D721Med (cell line): Measurements from ENCODE around the gene UACA.

Source experiments
- DNase-seq: peaks from one replicate; pipeline ENCODE4 v3.0.0; 2011; ENCODE audit warnings: low spot score; ENCODE audit not compliant: insufficient read length
- FAIRE-seq: peaks from 2 replicates; lab custom pipeline; 2011; peaks lifted over from hg19 to GRCh38; lab: Jason Lieb, UNC
- TF ChIP-seq, protein P1 (sequence below): IDR thresholded peaks from 2 replicates; pipeline ENCODE4 v1.5.1; 2012; ENCODE audit warnings: mild to moderate bottlenecking, control low read depth; ENCODE audit not compliant: insufficient read depth; ENCODE audit errors: missing control alignments

UACA gene

DNA sequence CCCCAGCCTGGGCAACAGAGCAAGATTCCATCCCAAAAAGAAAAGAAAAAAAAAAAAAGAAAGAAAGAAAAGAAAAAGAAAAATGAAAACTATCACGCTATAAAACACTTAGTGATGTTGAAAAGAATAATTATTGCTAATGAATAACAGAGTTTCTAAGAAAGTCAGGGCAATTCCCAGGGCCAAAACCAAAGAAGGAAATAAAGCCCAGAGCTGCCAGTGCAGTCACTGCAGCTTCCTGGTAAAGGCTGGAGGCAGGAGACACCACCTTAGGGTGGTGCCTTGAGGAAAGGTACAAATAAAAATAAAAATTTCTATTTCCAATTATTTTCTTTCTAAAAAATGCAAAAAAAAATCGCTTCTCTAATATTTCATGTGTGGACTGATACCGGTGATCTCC lies 19.7 kb upstream of the UACA start:
- DNase-seq (no peak), FAIRE-seq (no peak)
- TF ChIP-seq, protein P1, sequence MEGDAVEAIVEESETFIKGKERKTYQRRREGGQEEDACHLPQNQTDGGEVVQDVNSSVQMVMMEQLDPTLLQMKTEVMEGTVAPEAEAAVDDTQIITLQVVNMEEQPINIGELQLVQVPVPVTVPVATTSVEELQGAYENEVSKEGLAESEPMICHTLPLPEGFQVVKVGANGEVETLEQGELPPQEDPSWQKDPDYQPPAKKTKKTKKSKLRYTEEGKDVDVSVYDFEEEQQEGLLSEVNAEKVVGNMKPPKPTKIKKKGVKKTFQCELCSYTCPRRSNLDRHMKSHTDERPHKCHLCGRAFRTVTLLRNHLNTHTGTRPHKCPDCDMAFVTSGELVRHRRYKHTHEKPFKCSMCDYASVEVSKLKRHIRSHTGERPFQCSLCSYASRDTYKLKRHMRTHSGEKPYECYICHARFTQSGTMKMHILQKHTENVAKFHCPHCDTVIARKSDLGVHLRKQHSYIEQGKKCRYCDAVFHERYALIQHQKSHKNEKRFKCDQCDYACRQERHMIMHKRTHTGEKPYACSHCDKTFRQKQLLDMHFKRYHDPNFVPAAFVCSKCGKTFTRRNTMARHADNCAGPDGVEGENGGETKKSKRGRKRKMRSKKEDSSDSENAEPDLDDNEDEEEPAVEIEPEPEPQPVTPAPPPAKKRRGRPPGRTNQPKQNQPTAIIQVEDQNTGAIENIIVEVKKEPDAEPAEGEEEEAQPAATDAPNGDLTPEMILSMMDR: no peak

DNA sequence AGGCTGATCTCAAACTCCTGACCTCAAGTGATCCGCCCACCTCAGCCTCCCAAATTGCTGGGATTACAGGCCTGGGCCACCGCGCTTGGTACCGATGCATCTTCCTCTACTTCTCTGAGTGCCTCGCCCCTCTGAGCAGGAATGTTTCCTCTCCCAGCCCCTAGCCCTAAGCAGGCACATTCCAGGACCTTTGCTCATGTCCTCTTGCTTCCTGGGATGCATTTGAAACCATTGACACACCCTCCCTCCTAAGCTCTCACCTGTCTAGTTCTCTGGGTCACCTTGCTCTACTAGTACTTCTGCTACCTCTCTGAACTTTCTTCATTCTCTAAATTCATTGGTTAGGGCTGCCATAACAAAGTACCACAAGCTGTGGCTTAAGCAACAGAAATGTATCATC lies 17.9 kb upstream of the UACA start:
- DNase-seq (no peak), FAIRE-seq (no peak)
- TF ChIP-seq, protein P1: no peak

DNA sequence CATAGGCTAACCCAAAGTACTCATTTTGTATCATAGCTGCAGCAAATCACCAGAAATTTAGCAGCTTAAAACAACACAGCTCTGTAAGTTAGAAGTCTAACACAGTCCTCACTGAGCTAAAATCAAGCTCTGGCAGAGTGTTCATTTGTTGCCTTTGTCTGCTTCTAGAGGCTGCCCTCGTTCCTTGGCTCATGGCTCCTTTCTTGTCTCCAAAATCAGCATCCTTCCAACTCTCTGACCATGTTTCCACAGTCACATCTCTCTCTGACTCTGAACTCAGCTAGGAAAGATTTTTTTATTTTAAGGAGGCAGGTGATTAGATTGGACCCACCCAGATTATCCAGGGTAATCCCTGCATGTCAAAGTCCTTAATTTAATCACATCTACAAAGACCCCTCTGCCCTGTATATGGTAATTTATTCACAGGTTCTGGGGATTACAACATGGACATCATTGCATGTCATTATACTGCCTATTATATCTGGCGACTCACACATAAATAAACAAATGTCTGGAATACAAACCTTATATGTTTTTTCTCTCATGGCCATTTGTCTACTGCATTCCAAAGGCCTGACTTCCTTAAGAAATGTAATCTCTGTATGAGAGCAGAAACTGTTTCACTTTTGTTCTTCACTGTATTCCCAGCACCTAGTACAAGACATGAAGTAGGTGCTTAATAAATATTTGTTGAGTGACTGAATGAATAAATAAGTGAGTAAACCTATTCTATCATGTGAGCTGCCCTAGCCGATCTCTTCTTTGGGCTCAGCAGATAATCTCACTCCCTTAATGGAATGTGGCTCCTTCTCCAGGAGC lies 15.1 kb upstream of the UACA start:
- FAIRE-seq (no peak), DNase-seq (no peak)
- TF ChIP-seq, protein P1: no peak

DNA sequence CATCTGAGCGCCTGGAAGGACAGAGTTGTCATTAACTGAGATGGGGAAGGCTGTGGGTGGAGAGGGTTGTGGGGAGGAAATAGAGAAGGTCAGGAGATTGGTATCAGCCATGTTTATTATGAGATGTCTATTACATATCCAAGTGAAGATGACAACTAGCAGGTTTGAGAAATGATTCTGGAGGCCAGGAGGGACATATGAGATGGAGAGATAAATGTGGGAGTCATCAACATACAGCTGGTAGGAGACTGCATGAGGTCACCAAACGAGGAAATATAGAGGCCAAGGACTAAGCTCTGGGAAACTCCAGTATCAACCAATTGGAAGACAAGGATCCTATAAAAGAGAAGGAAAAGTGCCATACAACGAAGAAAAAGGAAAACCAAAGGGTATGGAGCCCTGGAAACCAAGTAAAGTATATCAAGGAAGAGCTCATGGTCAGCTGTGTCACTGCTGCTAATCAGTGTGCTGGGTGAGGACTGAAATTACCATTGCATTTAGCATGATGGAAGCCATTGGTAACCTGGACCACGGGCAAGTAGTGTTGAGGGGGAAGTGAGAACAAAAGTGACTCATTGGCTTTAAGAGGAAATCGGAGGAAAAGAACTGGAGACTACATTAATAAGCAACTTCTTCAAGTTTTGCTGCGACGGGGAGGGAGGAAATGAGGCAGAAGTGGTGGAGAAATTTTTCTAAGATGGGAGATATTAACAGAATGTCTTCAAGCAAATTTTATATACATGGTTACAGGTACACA lies 14.0 kb upstream of the UACA start:
- FAIRE-seq: no peak
- no peak for DNase-seq
- TF ChIP-seq, protein P1: no peak

DNA sequence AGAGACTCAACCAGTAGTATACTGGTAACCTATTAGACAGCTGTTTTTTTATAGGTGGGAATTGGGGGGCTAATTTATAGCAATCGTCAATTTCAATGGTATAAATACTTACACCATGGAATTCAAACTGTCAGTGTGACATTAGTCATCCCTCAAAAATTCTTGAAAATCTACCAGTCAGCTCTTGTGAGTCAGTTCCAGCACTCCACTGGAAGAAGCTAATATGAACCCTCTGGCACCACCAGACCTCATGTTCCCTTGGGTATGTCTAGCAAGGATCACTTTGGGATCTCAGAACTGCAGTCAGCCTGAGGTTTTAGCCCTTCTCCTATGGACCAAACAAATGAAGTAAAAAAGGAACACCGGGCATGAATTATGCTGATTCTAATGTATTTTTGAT lies 11.8 kb upstream of the UACA start:
- DNase-seq: no peak
- TF ChIP-seq, protein P1: no peak
- no peak for FAIRE-seq

DNA sequence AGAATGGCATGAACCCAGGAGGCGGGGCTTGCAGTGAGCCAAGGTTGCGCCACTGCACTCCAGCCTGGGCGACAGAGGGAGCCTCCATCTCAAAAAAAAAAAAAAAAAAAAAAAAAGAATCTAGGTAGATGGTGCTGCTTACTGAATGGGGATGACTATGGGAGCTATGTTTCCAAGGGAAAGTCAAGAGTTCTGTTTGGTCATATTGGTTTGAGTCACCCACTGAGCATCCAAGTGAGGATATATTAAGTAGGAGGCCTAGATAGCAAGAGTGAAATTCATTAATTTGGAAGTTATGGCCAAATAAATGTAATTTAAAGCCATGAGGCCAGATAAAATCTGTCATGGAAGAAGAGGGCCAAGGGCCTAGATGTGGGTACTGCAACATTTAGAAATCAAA lies 9.0 kb upstream of the UACA start:
- TF ChIP-seq, protein P1: no peak
- DNase-seq: no peak
- no peak for FAIRE-seq
